Tibial nerve (tissue), 4 donors: ENCODE data around the gene ERG28. TPM values are rescaled to one million over a fixed set of nuclear protein-coding genes. Genes with fewer than 3 reads are reported as not detected.

Experiments used
- DNase-seq, 2 donors: peaks; one replicate each; pipeline ENCODE4 v3.0.0-alpha.2; 2019; ENCODE audit warnings: low spot score in 2 of 2
- H3K27ac ChIP-seq, 4 donors: fragments of 200-600 bp; sonication (generic) in 3 of 4; one replicate each; pipeline ENCODE4 v1.5.1; 2017 to 2019; ENCODE audit warnings: mild to moderate bottlenecking in 1 of 4
- H3K27me3 ChIP-seq, 2 donors: fragments of 200-600 bp; sonication (generic) in 1 of 2; one replicate each; pipeline versions ENCODE4 v1.5.1 to v1.6.0; 2017 to 2019
- H3K36me3 ChIP-seq, 3 donors: fragments of 200-600 bp; sonication (generic); one replicate each; pipeline ENCODE4 v1.5.1; 2018 to 2019
- H3K4me1 ChIP-seq, 4 donors: fragments of 200-600 bp; sonication (generic) in 3 of 4; one replicate each; pipeline ENCODE4 v1.5.1; 2017 to 2019
- H3K4me3 ChIP-seq, 4 donors: fragments of 200-600 bp; sonication (generic) in 3 of 4; one replicate each; pipeline ENCODE4 v1.5.1; 2017 to 2019; ENCODE audit warnings: mild to moderate bottlenecking in 1 of 4, moderate library complexity in 1 of 4
- H3K9me3 ChIP-seq, 4 donors: fragments of 200-600 bp; sonication (generic) in 3 of 4; one replicate each; pipeline ENCODE4 v1.5.1; 2017 to 2019
- EP300 ChIP-seq, 2 donors: sonication (generic); formaldehyde crosslinking; IDR thresholded peaks; one replicate each; pipeline ENCODE4 v1.6.1; 2017; ENCODE audit warnings: antibody characterized with exemption in 2 of 2, mild to moderate bottlenecking in 1 of 2
- POLR2A ChIP-seq, 2 donors: fragments of 450-650 bp; IDR thresholded peaks; one replicate each; pipeline ENCODE4 v1.6.1; 2017; ENCODE audit warnings: antibody characterized with exemption in 2 of 2, mild to moderate bottlenecking in 2 of 2, moderate library complexity in 2 of 2
- WGBS, 2 donors: methylation state at CpG; one replicate each; pipeline ENCODE4 v1.1.5; 2018; 5-methylcytosine and 5-hydroxymethylcytosine counted together
- total RNA-seq, 4 donors: library from RNA; depleted of rRNA; stranded (reverse); fragments of >200 nt; gene quantifications; one replicate each; pipeline ENCODE4 v1.1.0, GENCODE V29; 2016
- TF ChIP-seq, protein P1 (sequence below), 5 experiments: fragments of 200-600 bp in 3 of 5; fragments of 450-650 bp in 2 of 5; sonication (generic) in 3 of 5; IDR thresholded peaks; one replicate each; pipeline ENCODE4 v1.5.1; 2016 to 2019; ENCODE audit warnings: antibody characterized with exemption in 5 of 5, mild to moderate bottlenecking in 3 of 5, moderate library complexity in 2 of 5

Gene ERG28
- total RNA-seq, 4 donors from 2014 or later = 4.5 to 7.6 (median 5.1) TPM

DNA sequence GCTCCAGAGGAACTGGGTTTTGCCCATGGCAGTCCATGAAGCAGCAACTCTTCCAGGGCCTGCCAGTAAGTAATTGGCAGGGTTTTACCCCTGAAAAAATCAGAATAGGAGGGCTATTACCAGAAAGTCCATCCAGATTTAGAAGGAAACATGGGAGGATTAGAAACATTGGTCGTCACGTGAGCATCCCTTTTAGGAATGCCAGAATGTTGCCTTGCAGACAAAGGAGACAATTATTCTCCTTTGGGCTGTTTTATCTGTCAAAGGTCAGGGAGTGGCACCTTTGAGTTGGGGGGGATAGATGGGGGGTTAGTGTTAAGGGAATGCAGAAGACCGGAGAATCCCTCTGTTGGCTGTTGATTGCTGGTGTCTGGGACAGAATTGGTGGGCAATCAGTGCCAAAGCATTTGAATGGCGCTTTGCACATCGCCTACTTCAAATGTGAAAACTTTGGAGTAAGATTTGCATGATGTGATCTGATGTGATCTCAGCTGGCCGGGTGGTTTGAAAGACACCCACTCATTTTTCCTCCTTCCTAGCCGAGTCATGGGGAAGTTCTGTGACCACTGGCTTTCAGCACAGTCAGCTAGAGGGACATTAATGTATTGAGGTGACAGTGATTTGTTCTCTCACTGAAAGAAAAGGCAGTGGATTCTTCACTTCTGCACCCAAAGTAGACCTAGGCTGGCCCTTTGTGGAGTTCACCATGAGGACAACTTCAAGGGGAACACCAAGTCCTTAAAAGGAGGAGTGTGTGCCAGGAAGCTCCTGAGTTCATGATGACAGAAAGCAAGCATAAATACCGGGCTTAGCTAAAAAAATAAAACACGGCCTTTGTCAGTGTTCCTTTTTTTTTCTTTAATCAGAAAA, 50.8 kb downstream of the ERG28 start:
- H3K4me3 ChIP-seq = no peak overlapping the region
- 30 to 32% methylated on average over 9 of the region's 9 CpGs for WGBS, 2 donors
- no peaks in the 10 kb centered on the region for H3K36me3 ChIP-seq
- peak in 1 of 2 donors; percentile 58 for DNase-seq
- H3K27me3 ChIP-seq = no peaks in the 10 kb centered on the region
- peak overlapping the region; percentile 44 to 87 (median 69) for H3K27ac ChIP-seq
- H3K4me1 ChIP-seq = peaks cover 0 to 80% (median 36%) of the 10 kb centered on the region in 4 donors
- H3K9me3 ChIP-seq = peaks cover 0 to 5% (median 0%) of the 10 kb centered on the region in 4 donors
- TF ChIP-seq, protein P1, sequence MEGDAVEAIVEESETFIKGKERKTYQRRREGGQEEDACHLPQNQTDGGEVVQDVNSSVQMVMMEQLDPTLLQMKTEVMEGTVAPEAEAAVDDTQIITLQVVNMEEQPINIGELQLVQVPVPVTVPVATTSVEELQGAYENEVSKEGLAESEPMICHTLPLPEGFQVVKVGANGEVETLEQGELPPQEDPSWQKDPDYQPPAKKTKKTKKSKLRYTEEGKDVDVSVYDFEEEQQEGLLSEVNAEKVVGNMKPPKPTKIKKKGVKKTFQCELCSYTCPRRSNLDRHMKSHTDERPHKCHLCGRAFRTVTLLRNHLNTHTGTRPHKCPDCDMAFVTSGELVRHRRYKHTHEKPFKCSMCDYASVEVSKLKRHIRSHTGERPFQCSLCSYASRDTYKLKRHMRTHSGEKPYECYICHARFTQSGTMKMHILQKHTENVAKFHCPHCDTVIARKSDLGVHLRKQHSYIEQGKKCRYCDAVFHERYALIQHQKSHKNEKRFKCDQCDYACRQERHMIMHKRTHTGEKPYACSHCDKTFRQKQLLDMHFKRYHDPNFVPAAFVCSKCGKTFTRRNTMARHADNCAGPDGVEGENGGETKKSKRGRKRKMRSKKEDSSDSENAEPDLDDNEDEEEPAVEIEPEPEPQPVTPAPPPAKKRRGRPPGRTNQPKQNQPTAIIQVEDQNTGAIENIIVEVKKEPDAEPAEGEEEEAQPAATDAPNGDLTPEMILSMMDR (IDR thresholded peaks at IDR 0.05) = no peak
- TF ChIP-seq EP300 (IDR thresholded peaks at IDR 0.05) (peak; percentile 43 to 80), POLR2A (IDR thresholded peaks at IDR 0.05) (no peak)

- Histone ChIP-seq H3K27ac (peak overlapping the region; percentile 44 to 87 (median 69)), H3K4me1 (peaks cover 0 to 85% (median 36%) of the 10 kb centered on the region in 4 donors), H3K9me3 (peaks cover 0 to 5% (median 0%) of the 10 kb centered on the region in 4 donors), H3K27me3 (no peaks in the 10 kb centered on the region), H3K36me3 (no peaks in the 10 kb centered on the region), H3K4me3 (no peak overlapping the region)
- 58 to 65% methylated on average over 4 of the region's 4 CpGs for WGBS, 2 donors
- TF ChIP-seq EP300 (IDR thresholded peaks at IDR 0.05) (no peak), POLR2A (IDR thresholded peaks at IDR 0.05) (no peak)
- TF ChIP-seq, protein P1 (IDR thresholded peaks at IDR 0.05) = no peak
- no peak for DNase-seq
Measured at GRCh38 chr14:75609116-75609515, 51.6 kb downstream of the ERG28 start.

GRCh38 chr14:75607842-75608640, 52.6 kb downstream of the ERG28 start:
- DNase-seq = no peak
- H3K4me3 ChIP-seq = no peak overlapping the region
- H3K36me3 ChIP-seq = no peaks in the 10 kb centered on the region
- H3K4me1 ChIP-seq = peaks cover 0 to 95% (median 36%) of the 10 kb centered on the region in 4 donors
- WGBS, 2 donors = 86 to 92% methylated on average over 12 of the region's 12 CpGs
- peak overlapping the region in 2 of 4 donors; percentile 86 to 87 for H3K27ac ChIP-seq
- TF ChIP-seq POLR2A (IDR thresholded peaks at IDR 0.05) = no peak
- TF ChIP-seq, protein P1 (IDR thresholded peaks at IDR 0.05) = no peak
- TF ChIP-seq EP300 (IDR thresholded peaks at IDR 0.05) = no peak
- H3K27me3 ChIP-seq = no peaks in the 10 kb centered on the region
- H3K9me3 ChIP-seq = peaks cover 0 to 5% (median 0%) of the 10 kb centered on the region in 4 donors

DNA sequence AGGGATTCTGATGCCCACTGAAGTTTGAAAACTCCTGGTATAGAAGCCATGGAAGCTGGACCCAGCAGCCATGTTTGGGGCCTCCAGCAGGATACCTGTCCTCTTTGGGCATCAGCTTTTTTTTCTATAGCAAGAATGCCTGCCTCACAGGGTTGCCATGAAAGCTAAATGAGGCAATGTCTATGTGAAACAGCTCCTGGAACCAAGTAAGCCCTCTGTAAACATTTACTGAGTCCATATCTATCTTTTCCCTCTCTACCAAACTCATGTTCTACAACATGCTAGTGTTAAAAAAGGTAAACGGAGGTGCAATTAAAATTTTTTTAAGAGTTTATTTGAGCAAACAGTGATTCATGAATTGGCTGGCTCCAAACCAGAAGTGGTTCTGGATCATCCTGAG, 53.6 kb downstream of the ERG28 start:
- Histone ChIP-seq H3K4me1 (peaks cover 0 to 96% (median 35%) of the 10 kb centered on the region in 4 donors), H3K36me3 (no peaks in the 10 kb centered on the region), H3K27ac (peak overlapping the region in 1 of 4 donors; percentile 86), H3K4me3 (no peak overlapping the region), H3K9me3 (peaks cover 0 to 5% (median 0%) of the 10 kb centered on the region in 4 donors), H3K27me3 (no peaks in the 10 kb centered on the region)
- WGBS, 2 donors = 93 to 100% methylated on average over 1 of the region's 1 CpG
- TF ChIP-seq POLR2A (IDR thresholded peaks at IDR 0.05) = no peak
- no peak for DNase-seq

GRCh38 chr14:75605916-75606315, 54.8 kb downstream of the ERG28 start:
- no peaks in the 10 kb centered on the region for H3K36me3 ChIP-seq
- no peak for DNase-seq
- 68 to 69% methylated on average over 10 of the region's 10 CpGs for WGBS, 2 donors
- peaks cover 0 to 5% (median 0%) of the 10 kb centered on the region in 4 donors for H3K9me3 ChIP-seq
- H3K27ac ChIP-seq = peak overlapping the region in 2 of 4 donors; percentile 62 to 73
- H3K4me3 ChIP-seq = peak overlapping the region in 1 of 4 donors; percentile 36
- no peak for TF ChIP-seq EP300 (IDR thresholded peaks at IDR 0.05)
- no peak for TF ChIP-seq POLR2A (IDR thresholded peaks at IDR 0.05)
- TF ChIP-seq, protein P1 (IDR thresholded peaks at IDR 0.05) = no peak
- H3K4me1 ChIP-seq = peaks cover 0 to 86% (median 27%) of the 10 kb centered on the region in 4 donors
- no peaks in the 10 kb centered on the region for H3K27me3 ChIP-seq
